ENCODE results near the gene STPG4. TPM values are rescaled to one million over a fixed set of nuclear protein-coding genes. Genes with fewer than 3 reads are reported as not detected.

STPG4 gene
- total RNA-seq, 1 experiment from 2014 or later = 0.79 TPM

DNA sequence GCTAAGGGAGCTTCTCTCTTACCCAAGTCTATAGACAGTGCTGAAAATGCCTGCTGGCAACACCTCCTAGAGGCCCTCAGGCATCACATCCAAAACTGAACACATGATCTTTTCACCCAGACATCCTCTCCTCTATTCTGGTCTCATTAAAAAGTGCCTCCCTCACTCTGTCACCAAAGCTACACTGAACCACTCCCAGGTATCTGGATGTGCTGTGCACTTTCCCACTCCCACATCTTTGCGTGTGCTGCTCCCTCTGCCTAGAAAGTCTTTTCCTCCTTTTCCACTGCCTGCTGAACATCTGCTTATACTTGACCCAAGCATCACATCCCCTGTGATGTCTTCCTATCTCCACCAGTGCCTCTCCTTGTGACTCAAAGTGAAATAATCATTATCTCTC is 26.1 kb upstream of the STPG4 start:
- ChIA-PET CTCF (no interaction called here), POLR2A (no interaction called here)
- Mint-ChIP-seq H3K9me3 (ENCODE audit: unreplicated experiment) (no peaks in the 10 kb centered on the region), H3K36me3 (ENCODE audit: insufficient read depth, unreplicated experiment) (peaks cover 11% of the 10 kb centered on the region), H3K4me3 (ENCODE audit: unreplicated experiment) (no peak overlapping the region), H3K27ac (ENCODE audit: unreplicated experiment) (no peak overlapping the region), H3K27me3 (ENCODE audit: insufficient read depth, unreplicated experiment) (no peaks in the 10 kb centered on the region), H3K4me1 (ENCODE audit: low read depth, unreplicated experiment) (peaks cover 19% of the 10 kb centered on the region)
- Histone ChIP-seq H3K27me3 (replicated peaks; ENCODE audit: control insufficient read depth, insufficient read depth, low read length) (no peaks in the 10 kb centered on the region), H3K4me3 (ENCODE audit: low read depth, low read length) (no peak overlapping the region), H3K36me3 (ENCODE audit: control insufficient read depth, insufficient read depth, low read length) (no peaks in the 10 kb centered on the region), H3K4me1 (peaks cover 8% of the 10 kb centered on the region), H3K9me3 (no peaks in the 10 kb centered on the region)
- DNase-seq = no peak
- no TSS peak for BruUV-seq (replicated peaks)
- TF ChIP-seq CTCF (IDR thresholded peaks at IDR 0.05; ENCODE audit: insufficient read depth in 1 of 2, low read depth in 1 of 2, low read length in 1 of 2, severe bottlenecking in 1 of 2, unreplicated experiment in 1 of 2) = no peak
- intact Hi-C loops (cut with micrococcal nuclease; ENCODE audit: unreplicated experiment) = no loop called here

DNA sequence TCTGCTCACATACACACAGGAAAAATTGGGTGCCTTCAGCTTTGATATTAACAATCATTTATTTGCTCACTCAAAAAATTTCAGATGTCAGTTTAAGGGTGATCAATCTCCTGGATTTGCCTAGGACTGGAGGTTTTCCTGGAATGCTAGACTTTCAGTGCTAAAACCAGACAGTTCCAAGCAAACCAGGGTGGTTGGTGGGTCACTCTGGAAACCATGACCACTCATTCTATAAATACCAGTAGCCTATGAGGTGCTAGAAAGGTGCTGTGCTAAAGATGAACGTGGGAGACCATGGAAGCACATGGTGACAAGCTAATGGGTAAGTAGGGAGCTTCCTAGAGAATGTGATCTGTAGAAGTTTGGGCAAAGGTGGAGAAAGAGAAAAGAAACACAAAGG is 25.4 kb upstream of the STPG4 start:
- Histone ChIP-seq H3K4me3 (ENCODE audit: low read depth, low read length) (no peak overlapping the region), H3K9me3 (no peaks in the 10 kb centered on the region), H3K27me3 (replicated peaks; ENCODE audit: control insufficient read depth, insufficient read depth, low read length) (no peaks in the 10 kb centered on the region), H3K36me3 (ENCODE audit: control insufficient read depth, insufficient read depth, low read length) (no peaks in the 10 kb centered on the region), H3K4me1 (peaks cover 8% of the 10 kb centered on the region)
- BruUV-seq (replicated peaks) = no TSS peak
- POLR2A ChIA-PET = no interaction called here
- intact Hi-C loops (cut with micrococcal nuclease; ENCODE audit: unreplicated experiment) = no loop called here
- H3K36me3 Mint-ChIP-seq (ENCODE audit: insufficient read depth, unreplicated experiment) = peaks cover 18% of the 10 kb centered on the region
- DNase-seq = no peak
- no peaks in the 10 kb centered on the region for H3K9me3 Mint-ChIP-seq (ENCODE audit: unreplicated experiment)
- H3K4me1 Mint-ChIP-seq (ENCODE audit: low read depth, unreplicated experiment) = peaks cover 12% of the 10 kb centered on the region
- TF ChIP-seq CTCF (IDR thresholded peaks at IDR 0.05; ENCODE audit: insufficient read depth in 1 of 2, low read depth in 1 of 2, low read length in 1 of 2, severe bottlenecking in 1 of 2, unreplicated experiment in 1 of 2) = no peak
- no peak overlapping the region for H3K27ac Mint-ChIP-seq (ENCODE audit: unreplicated experiment)
- H3K27me3 Mint-ChIP-seq (ENCODE audit: insufficient read depth, unreplicated experiment) = no peaks in the 10 kb centered on the region
- no peak overlapping the region for H3K4me3 Mint-ChIP-seq (ENCODE audit: unreplicated experiment)
- CTCF ChIA-PET = no interaction called here

DNA sequence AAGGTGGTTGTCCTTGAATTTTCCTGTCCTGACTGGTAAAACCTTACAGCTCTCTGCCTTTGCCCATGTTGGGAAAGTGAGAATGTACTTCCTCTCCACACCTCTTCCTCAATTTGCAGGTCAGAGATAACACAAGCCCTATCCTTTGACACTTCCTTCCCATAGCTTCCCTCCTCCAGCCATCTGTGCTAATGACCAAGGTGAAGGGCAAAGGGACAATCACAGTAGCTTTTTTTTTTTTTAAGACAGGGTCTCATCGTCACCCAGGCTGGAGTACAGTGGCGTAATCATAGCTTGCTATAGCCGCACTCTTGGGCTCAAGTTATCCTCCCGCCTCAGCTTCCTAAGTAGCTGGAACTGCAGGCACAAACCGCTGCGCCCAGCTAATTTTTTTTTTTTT is 24.3 kb upstream of the STPG4 start:
- no peak overlapping the region for H3K4me3 ChIP-seq (ENCODE audit: low read depth, low read length)
- no peaks in the 10 kb centered on the region for H3K27me3 Mint-ChIP-seq (ENCODE audit: insufficient read depth, unreplicated experiment)
- H3K36me3 Mint-ChIP-seq (ENCODE audit: insufficient read depth, unreplicated experiment) = peaks cover 29% of the 10 kb centered on the region
- peaks cover 6% of the 10 kb centered on the region for H3K4me1 Mint-ChIP-seq (ENCODE audit: low read depth, unreplicated experiment)
- no peaks in the 10 kb centered on the region for H3K9me3 ChIP-seq
- intact Hi-C loops (cut with micrococcal nuclease; ENCODE audit: unreplicated experiment) = no loop called here
- DNase-seq = no peak
- no peaks in the 10 kb centered on the region for H3K9me3 Mint-ChIP-seq (ENCODE audit: unreplicated experiment)
- no peak overlapping the region for H3K27ac Mint-ChIP-seq (ENCODE audit: unreplicated experiment)
- no TSS peak for BruUV-seq (replicated peaks)
- CTCF ChIA-PET = interaction anchor here (0.7 to 1.1 kb wide), 4 partner anchors 15 to 341 kb away, joined by 3 to 8 read pairs (median 4); no protein-coding TSS in a partner anchor
- H3K4me3 Mint-ChIP-seq (ENCODE audit: unreplicated experiment) = no peak overlapping the region
- no peak for TF ChIP-seq CTCF (IDR thresholded peaks at IDR 0.05; ENCODE audit: insufficient read depth in 1 of 2, low read depth in 1 of 2, low read length in 1 of 2, severe bottlenecking in 1 of 2, unreplicated experiment in 1 of 2)
- 0 out of 2 replicates have a peak, but pooled peaks cover 2% of the 10 kb centered on the region for H3K36me3 ChIP-seq (ENCODE audit: control insufficient read depth, insufficient read depth, low read length)
- H3K27me3 ChIP-seq (replicated peaks; ENCODE audit: control insufficient read depth, insufficient read depth, low read length) = no peaks in the 10 kb centered on the region
- H3K4me1 ChIP-seq = peaks cover 8% of the 10 kb centered on the region
- POLR2A ChIA-PET = no interaction called here
